ENCODE measurements around the gene MYH6. TPM values are rescaled to one million over a fixed set of nuclear protein-coding genes. Genes with fewer than 3 reads are reported as not detected.
A peak's percentile ranks its signal among the peaks of the same experiment; 100 is the strongest.

The MYH6 gene
- total and polyA plus RNA-seq, 2 of the 13 experiments (the other 11 are each of a cell fraction or from before 2014, with no cell fraction given): 0.01 TPM; not detected in 1

GRCh38 chr14:23408307-23408630, 196 bp upstream of the MYH6 start:
- ChIA-PET POLR2A (no interaction called here), CTCF (ENCODE audit: low intra/inter-chr PET ratio, low total read pairs) (no interaction called here)
- Histone ChIP-seq H3K4me3 (replicated peaks in 1 of 3; ENCODE audit: insufficient read depth in 1 of 3, low read depth in 2 of 3, low read length in 3 of 3) (no peak overlapping the region), H3K36me3 (replicated peaks in 1 of 2; ENCODE audit: control insufficient read depth in 1 of 2, insufficient read depth in 2 of 2, low read length in 2 of 2) (no peaks in the 10 kb centered on the region), H3K4me2 (ENCODE audit: low read depth, low read length) (no peak overlapping the region), H3K9ac (ENCODE audit: insufficient read depth, low read depth, low read length) (no peak overlapping the region), H3K79me2 (ENCODE audit: insufficient read depth, low read length) (no peaks in the 10 kb centered on the region), H2AFZ (ENCODE audit: low read length) (no peak overlapping the region), H4K20me1 (ENCODE audit: insufficient read depth, low read length) (no peaks in the 10 kb centered on the region), H3K4me1 (ENCODE audit: insufficient read depth, low read length) (no peaks in the 10 kb centered on the region), H3K27me3 (ENCODE audit: control insufficient read depth in 1 of 2, insufficient read depth in 2 of 2, low read length in 2 of 2) (peaks cover 55 to 100% of the 10 kb centered on the region in 2 experiments), H3K9me3 (ENCODE audit: low read length) (no peaks in the 10 kb centered on the region), H3K27ac (ENCODE audit: extremely low read length, insufficient read depth, low read length) (no peak overlapping the region)
- in situ Hi-C loops (cut with HindIII; ENCODE audit: extremely low pct_ligation_motif_present, low pct_unique_long_range_greater_than_20kb): no loop called here
- ATAC-seq: no peak
- FAIRE-seq: no peak
- no peak for DNase-seq (ENCODE audit: low spot score)
- no TSS peak for BruUV-seq (replicated peaks)
- WGBS (ENCODE audit: low lambda C conversion rate): 2% methylated on average over 5 of the region's 5 CpGs
- intact Hi-C loops (cut with micrococcal nuclease; ENCODE audit: unreplicated experiment): no loop called here
- TF ChIP-seq ZNF709 (CRISPR knock-in tag; IDR thresholded peaks at IDR 0.05) (no peak), ATRX (CRISPR knock-in tag; IDR thresholded peaks at IDR 0.05; ENCODE audit: borderline replicate concordance) (no peak), NR3C1 (CRISPR knock-in tag; IDR thresholded peaks at IDR 0.05) (no peak), ARID3A (IDR thresholded peaks at IDR 0.05; ENCODE audit: low read depth, low read length) (no peak), NCOR1 (IDR thresholded peaks at IDR 0.05; ENCODE audit: borderline replicate concordance, low read length) (no peak), ZNF768 (CRISPR knock-in tag; IDR thresholded peaks at IDR 0.05) (no peak), RFX1 (IDR thresholded peaks at IDR 0.05) (no peak)

- Histone ChIP-seq H3K79me2 (ENCODE audit: insufficient read depth, low read length) (no peaks in the 10 kb centered on the region), H3K4me2 (ENCODE audit: low read depth, low read length) (no peak overlapping the region), H3K36me3 (replicated peaks in 1 of 2; ENCODE audit: control insufficient read depth in 1 of 2, insufficient read depth in 2 of 2, low read length in 2 of 2) (no peaks in the 10 kb centered on the region), H3K9me3 (ENCODE audit: low read length) (no peaks in the 10 kb centered on the region), H3K9ac (ENCODE audit: insufficient read depth, low read depth, low read length) (no peak overlapping the region), H3K27me3 (ENCODE audit: control insufficient read depth in 1 of 2, insufficient read depth in 2 of 2, low read length in 2 of 2) (peaks cover 48 to 100% of the 10 kb centered on the region in 2 experiments), H2AFZ (ENCODE audit: low read length) (no peak overlapping the region), H3K27ac (ENCODE audit: extremely low read length, insufficient read depth, low read length) (no peak overlapping the region), H3K4me3 (replicated peaks in 1 of 3; ENCODE audit: insufficient read depth in 1 of 3, low read depth in 2 of 3, low read length in 3 of 3) (no peak overlapping the region), H4K20me1 (ENCODE audit: insufficient read depth, low read length) (no peaks in the 10 kb centered on the region), H3K4me1 (ENCODE audit: insufficient read depth, low read length) (no peaks in the 10 kb centered on the region)
- in situ Hi-C loops (cut with HindIII; ENCODE audit: extremely low pct_ligation_motif_present, low pct_unique_long_range_greater_than_20kb) (no loop called here), intact Hi-C loops (cut with micrococcal nuclease; ENCODE audit: unreplicated experiment) (no loop called here)
- FAIRE-seq: no peak
- 9% methylated on average over 15 of the region's 15 CpGs for WGBS (ENCODE audit: low lambda C conversion rate)
- ChIA-PET CTCF (ENCODE audit: low intra/inter-chr PET ratio, low total read pairs) (no interaction called here), POLR2A (no interaction called here)
- no peak for ATAC-seq
- no TSS peak for BruUV-seq (replicated peaks)
- no peak for DNase-seq (ENCODE audit: low spot score)
- TF ChIP-seq ZSCAN21 (CRISPR knock-in tag; IDR thresholded peaks at IDR 0.05; ENCODE audit: borderline replicate concordance) (no peak), ZNF605 (CRISPR knock-in tag; IDR thresholded peaks at IDR 0.05) (no peak), ZNF225 (CRISPR knock-in tag; IDR thresholded peaks at IDR 0.05) (0 out of 2 replicates have a peak, but pooled peaks have one; percentile 52), SNAPC4 (CRISPR knock-in tag; IDR thresholded peaks at IDR 0.05) (no peak), MYNN (CRISPR knock-in tag; IDR thresholded peaks at IDR 0.05; ENCODE audit: low read depth) (no peak)
These were observed 1.2 kb downstream of the MYH6 start for GRCh38 chr14:23406725-23407355.
